GM21619 (cell line): ENCODE results near the gene OLFM2.
"Not testable (repeated sequence)": the region's sequence is repeated elsewhere in the genome, so short reads cannot be mapped to it uniquely, and the experiment has no call there.

Experiments used
- ATAC-seq: cut with Tn5 transposase; IDR thresholded peaks from one replicate; pipeline ENCODE4 v1.9.1; 2021; ENCODE audit not compliant: unreplicated experiment

The OLFM2 gene

GRCh38 chr19:9943744-9944143, 7.4 kb upstream of the OLFM2 start:
- no peak for ATAC-seq

DNA sequence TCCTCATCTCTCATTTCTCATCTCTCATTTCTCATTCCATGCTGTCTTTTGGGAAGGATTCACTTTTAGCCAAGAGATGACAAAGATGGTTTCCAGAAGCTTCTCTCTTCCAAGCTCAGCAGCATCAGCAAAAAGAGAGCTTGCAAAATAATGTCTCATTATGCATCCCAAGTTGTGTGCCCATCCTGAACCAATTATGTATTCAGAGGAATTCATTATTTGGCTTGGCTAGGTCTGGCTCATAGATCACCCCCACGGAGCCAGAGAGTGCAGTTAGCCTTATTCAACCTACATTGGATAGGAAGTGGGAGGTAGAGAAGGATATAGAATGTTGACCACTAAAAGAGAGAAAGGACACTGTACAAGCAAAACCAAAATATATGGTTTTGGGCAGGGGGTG, 5.4 kb upstream of the OLFM2 start:
- ATAC-seq, result no peak

- no peak for ATAC-seq
These were observed 4.9 kb upstream of the OLFM2 start for GRCh38 chr19:9941231-9941630.

DNA sequence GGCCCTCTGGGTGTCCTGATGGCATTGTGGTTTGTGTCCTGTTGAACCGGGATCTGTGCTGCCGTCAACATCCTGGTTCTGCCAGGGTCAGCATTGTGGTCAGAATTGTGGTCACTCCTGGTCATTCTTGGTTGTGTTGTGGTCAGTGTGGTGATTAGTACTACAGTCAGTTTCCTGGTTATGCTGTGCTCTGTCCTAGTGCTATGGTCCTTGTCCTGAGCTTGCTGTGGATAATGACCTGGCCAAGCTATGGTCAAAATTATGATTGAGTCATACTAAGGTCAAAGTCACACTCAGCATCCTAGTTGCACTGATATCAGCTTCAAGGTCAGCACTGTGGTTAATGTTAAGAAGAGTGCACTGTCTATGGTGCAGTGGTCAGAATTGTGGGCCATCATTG, 4.5 kb upstream of the OLFM2 start:
- no peak for ATAC-seq

GRCh38 chr19:9939301-9939913, 3.1 kb upstream of the OLFM2 start:
- ATAC-seq, result no peak

GRCh38 chr19:9937001-9937411, 691 bp upstream of the OLFM2 start:
- ATAC-seq, result no peak

GRCh38 chr19:9935506-9936325, 599 bp downstream of the OLFM2 start:
- no peak for ATAC-seq

DNA sequence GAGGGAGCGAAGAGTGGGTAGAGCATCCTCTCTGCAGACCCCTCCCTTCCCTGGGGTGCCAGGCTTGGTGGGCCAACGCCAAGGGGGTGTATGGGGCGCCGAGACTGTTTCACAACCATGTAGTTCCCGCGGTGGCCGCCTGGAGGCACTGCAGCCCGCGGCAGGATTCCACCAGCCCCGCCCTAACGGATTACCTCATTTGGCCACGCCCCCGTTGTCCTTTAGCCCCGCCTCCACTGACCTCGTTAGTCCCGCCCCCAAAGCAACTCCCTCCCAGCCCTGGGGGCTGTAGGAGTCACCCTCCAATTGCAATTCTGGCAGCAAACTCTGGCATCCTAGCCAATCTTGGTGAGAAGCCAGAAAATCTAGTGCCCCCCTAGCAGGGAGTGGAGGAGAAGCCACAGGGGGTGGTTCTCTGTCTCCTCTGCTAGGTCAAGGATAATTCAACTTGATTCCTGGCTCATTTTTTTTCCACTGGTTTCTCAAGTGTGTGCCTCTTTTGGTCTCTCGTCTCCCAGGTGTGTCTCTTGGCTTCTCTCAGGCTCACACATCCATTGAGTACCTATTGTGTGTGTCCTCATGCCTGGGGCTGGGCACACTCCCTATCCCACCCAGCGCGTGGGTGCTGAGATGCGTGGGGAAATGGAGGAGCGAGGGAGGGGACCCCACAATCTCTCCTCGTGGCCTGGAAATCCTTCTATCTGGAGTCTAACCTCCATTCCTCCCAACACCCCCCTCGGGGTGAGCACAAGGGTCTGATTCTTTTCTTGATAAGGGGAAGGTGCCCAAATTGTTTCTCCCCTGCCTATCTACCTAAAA, 2.0 kb downstream of the OLFM2 start:
- no peak for ATAC-seq

DNA sequence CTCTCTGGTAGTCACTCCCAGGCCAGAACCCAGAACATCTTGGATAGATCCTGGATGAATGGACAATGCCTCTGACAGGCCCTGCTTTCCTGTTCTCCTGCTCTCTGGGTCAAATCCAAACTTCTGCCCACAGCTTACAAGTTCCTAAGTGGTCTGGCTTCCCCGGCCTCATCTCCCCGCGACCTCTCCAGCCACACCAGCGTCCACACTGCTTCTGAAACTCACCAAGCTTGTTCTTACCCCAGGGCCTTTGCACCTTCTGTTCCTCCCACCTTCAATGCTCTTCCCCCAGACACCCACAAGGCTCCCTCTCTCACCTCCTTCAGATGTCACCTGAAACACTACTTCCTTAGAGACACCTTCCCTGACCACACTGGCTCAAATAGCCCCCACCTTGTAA, 3.5 kb downstream of the OLFM2 start:
- no peak for ATAC-seq

GRCh38 chr19:9931629-9932028, 4.7 kb downstream of the OLFM2 start:
- no peak for ATAC-seq

DNA sequence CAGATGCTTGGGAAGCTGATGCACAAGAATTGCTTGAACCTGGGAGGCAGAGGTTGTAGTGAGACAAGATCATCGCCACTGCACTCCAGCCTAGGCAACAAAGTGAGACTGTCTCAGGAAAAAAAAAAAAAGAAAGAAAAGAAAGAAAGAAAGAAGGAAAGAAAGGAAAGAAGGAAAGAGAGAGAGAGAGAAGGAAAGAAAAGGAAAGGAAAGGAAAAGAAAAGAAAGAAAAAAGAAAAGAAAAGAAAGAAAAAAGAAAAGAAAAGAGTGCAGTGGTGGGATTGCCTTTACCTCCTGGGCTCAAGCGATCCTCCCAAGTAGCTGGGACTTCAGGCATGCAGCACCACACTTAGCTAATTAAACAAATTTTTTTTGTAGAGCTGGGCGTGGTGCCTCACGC, 12.9 kb downstream of the OLFM2 start:
- no peak for ATAC-seq

- ATAC-seq, result not testable (repeated sequence)
These were observed 13.4 kb downstream of the OLFM2 start for GRCh38 chr19:9922782-9923379.

- no peak for ATAC-seq
These were observed 19.0 kb downstream of the OLFM2 start for GRCh38 chr19:9917321-9917720.

GRCh38 chr19:9916719-9917118, 19.6 kb downstream of the OLFM2 start:
- ATAC-seq, result no peak

DNA sequence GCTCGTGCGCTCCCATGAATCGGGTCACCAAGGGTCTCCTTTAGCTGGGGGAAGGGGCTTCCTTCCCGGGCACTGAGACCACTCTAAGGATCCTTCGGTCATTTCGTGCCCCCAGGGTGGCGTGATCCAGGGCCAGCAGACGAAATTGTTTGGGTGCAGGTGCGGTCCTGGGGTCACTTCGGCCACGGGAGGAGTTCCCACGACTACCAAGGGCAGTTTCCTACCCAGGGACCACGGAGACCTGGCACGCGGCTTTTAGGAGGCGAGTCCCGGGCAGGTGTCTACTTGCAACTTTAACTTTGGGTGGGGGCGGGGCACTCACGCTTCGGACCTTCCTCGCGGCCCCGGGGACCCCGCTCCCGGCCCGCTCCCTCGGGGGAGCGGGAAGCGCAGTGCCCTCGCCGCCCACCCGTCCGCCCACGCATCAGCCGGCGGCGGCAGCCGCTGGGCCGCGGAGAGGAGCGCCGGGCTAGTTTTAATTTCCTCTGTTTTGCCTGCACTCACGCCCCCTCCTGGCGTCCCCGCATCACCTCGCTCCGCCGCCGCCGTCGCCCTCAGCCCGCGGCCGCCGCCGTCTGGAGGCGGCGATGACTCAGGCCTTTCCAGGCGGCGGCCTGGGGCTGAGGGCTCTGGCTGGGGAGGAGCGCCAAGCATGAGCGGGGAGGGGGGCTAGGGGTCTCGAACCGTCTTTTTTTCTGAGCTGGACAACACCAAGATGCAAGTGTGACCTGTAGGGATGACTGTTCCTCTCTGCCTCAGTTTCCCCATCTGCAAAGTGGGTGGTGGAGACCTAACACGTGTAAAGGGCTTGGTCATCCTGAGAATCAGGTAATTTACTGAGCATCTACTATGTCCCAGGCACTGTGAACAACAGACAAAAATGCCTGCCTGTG, 21.8 kb downstream of the OLFM2 start:
- no peak for ATAC-seq

GRCh38 chr19:9914001-9914314, 22.4 kb downstream of the OLFM2 start:
- no peak for ATAC-seq

DNA sequence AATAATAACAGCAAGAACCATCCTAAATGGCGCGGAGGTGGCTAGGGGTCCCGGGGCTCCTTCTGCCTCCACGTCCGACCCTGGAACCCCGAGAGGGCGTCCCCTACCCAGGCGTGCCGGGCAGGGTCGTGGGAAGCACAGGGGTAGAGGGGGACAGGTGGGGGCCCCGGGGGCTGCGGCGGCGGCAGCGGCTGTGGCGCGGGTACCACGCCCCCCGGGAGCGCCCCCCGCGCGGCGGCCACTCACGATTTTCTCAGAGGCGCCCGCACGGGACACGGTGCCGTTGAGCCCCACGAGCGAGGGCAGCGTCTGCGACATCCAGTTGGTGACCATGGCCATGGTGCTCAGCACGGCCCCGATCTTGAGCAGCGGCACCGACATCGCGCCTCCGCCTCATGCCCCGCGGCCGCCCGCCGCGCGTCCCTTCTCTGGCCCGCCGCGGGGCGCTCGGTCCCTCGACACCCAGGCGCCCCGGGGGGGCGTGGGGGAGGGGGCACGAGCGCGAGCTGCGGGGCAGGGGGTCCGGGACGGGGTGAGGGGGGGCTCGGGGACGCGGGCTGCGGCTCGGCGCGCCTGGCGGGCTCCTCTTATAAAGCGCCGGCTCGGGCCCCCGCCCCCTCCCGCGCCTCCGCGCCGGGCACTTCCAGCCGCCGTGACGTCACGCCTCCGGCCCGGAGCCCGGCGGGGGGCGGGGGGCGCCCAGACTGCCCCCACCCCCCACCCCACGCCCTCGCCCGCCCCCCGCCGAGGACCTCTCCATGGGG, 22.9 kb downstream of the OLFM2 start:
- no peak for ATAC-seq

DNA sequence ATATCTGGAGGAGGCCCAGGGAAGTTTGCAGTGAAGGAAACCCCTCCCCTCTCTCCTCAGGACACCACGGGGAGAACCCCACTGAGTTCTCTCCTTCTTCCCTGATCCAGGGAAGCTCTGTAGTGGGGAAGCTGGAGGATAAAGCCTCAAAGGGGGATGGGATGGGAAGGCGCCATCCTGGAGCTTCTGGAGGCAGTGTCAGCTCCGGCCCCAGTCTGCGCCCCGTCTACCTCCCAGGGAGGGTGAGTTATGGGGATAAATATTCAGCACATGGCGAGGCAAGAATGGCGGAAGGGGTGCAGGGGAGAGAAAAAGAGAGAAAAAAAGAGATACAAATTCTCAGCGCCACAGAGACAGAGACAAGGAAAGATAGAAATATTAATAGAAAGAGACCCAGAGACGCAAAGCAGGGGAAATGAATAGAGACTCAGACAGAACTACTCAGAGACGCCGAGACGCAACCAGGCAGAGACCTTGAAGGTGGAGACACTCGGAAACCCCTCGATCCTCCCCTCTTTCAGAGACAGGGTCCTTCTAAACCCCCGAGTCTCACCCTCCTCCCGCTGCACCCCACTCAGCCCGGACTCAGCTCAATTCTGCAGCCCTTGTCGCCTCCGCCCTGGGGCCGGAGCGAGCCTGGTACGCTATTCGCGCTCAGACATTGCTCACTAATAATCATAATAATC, 23.6 kb downstream of the OLFM2 start:
- ATAC-seq, result no peak

- ATAC-seq, result no peak
These were observed 24.7 kb downstream of the OLFM2 start for GRCh38 chr19:9911524-9912185.
